HL-60/S4 treated with retinoic acid at 250 ng/mL for 4 days and 3 days (cell line): ENCODE results near the gene TMEM250.

ENCODE experiments used
- in situ Hi-C: fragments of 300-500 bp; cut with MboI; formaldehyde crosslinking; loops from 2 replicates; pipeline ENCODE4 v1.7.0; 2022; ENCODE audit warnings: low sequenced_read_pairs

Gene TMEM250

GRCh38 chr9:136133191-136133958 is 14.7 kb upstream of the TMEM250 start:
- in situ Hi-C loops = no loop called here

GRCh38 chr9:136132512-136133050 is 13.9 kb upstream of the TMEM250 start:
- in situ Hi-C loops = no loop called here

- in situ Hi-C loops = no loop called here
Observed at GRCh38 chr9:136131629-136132511, 13.2 kb upstream of the TMEM250 start.

GRCh38 chr9:136129176-136129575 is 10.5 kb upstream of the TMEM250 start:
- in situ Hi-C loops = no loop called here

- in situ Hi-C loops = no loop called here
Observed at GRCh38 chr9:136128436-136128835, 9.8 kb upstream of the TMEM250 start.

GRCh38 chr9:136127313-136127712 is 8.6 kb upstream of the TMEM250 start:
- in situ Hi-C loops = no loop called here

- in situ Hi-C loops = no loop called here
Observed at GRCh38 chr9:136124976-136125692, 6.5 kb upstream of the TMEM250 start.

GRCh38 chr9:136122425-136123383 is 4.0 kb upstream of the TMEM250 start:
- in situ Hi-C loops = no loop called here

GRCh38 chr9:136121801-136122200 is 3.1 kb upstream of the TMEM250 start:
- in situ Hi-C loops = no loop called here

- in situ Hi-C loops = no loop called here
Observed at GRCh38 chr9:136120438-136120844, 1.8 kb upstream of the TMEM250 start.

- in situ Hi-C loops = no loop called here
Observed at GRCh38 chr9:136119883-136120393, 1.3 kb upstream of the TMEM250 start.

- in situ Hi-C loops = no loop called here
Observed at GRCh38 chr9:136119061-136119882, 597 bp upstream of the TMEM250 start.

- in situ Hi-C loops = no loop called here
Observed at GRCh38 chr9:136117916-136118319, 757 bp downstream of the TMEM250 start.

- in situ Hi-C loops = no loop called here
Observed at GRCh38 chr9:136117291-136117915, 1.3 kb downstream of the TMEM250 start.

GRCh38 chr9:136116360-136117098 is 2.1 kb downstream of the TMEM250 start:
- in situ Hi-C loops = no loop called here

GRCh38 chr9:136115641-136116359 is 2.9 kb downstream of the TMEM250 start:
- in situ Hi-C loops = no loop called here

GRCh38 chr9:136115206-136115605 is 3.5 kb downstream of the TMEM250 start:
- in situ Hi-C loops = no loop called here
